HG02759 (cell line): ENCODE measurements around the gene SYS1.

Experiments
- ATAC-seq: cut with Tn5 transposase; IDR thresholded peaks from one replicate; pipeline ENCODE4 v1.9.1; 2021; ENCODE audit warnings: mild to moderate bottlenecking, moderate library complexity; ENCODE audit not compliant: unreplicated experiment

The SYS1 gene

DNA sequence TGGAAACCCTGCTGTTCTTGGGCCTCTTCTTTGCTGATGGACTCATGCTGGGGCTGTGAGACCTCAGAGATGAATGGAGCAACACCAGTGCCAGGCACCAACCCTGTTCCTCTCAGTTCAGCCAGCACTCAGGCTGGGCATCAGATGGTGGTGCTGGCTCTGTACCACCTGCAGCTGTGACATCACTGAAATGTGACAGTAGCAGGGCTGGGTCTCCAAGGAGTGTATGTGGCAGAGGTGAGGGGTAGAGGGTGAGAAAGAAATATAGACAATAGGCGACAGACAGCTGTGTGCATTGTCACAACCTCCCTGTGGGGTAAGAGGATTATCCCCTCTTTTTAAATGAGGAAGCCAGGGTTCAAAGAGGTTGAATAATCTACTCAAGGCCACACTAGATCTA lies 15.2 kb downstream of the SYS1 start, which contains the start of gene TP53TG5:
TSS of gene TP53TG5 (minus strand) at position 135 of the 400 bp plus-strand sequence. CDS start at position 46, 89 bp downstream.
- ATAC-seq = no peak

DNA sequence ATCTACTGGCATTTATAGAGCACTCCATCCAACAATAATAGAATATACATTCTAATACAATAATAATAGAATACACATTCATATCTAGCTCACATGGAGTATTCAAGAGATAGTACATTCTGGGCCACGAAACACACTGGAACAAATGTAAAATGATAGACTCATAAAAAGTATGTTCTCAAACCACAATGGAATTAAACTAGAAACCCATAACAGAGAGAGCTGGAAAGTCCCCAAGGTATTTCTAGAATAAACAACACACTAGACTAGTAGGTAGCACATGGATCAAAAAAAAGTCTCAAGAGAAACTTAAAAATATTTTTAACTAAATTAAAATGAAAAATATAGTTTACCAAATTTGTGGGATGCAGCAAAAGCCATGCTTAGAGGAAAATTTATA lies 24.3 kb downstream of the SYS1 start:
- ATAC-seq = no peak

GRCh38 chr20:45390931-45391330 lies 28.0 kb downstream of the SYS1 start:
- no peak for ATAC-seq

DNA sequence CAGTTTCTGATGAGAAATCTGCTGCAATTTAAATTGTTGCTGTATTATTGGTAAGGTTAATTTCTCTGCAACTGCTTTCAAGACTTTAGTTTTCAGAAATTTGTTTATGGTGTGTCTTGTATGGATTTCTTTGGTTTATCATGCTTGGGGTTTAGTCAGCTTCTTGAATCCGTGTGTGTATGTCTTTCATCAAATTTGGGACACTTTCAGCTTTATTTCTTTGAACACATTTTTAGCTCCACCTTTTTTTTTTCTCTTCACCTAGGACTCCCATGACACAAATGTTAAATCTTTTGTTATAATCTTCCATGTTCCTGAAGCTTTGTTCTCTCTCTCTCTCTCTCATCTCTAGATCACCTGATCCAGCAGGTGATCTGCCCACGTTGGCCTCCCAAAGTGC lies 28.6 kb downstream of the SYS1 start:
- ATAC-seq = no peak

DNA sequence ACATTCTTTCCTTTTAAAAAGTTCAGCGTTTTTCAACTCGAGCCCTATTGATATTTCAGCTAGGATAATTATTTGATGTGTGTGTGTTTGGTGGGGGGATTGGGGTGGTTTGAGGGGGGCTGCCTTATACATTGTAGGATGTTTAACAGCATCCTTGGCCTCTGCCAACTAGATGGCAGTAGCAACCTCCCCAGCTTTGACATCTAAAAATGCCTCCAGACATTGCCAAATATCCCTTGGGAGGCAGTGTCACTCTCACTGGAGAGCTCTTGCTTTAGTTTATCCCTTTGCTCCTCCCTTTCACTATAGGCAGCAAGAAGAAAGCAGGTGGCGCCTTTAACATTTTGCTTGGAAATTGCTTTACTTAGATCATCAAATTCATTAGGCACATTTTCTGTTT lies 29.8 kb downstream of the SYS1 start:
- ATAC-seq = no peak

DNA sequence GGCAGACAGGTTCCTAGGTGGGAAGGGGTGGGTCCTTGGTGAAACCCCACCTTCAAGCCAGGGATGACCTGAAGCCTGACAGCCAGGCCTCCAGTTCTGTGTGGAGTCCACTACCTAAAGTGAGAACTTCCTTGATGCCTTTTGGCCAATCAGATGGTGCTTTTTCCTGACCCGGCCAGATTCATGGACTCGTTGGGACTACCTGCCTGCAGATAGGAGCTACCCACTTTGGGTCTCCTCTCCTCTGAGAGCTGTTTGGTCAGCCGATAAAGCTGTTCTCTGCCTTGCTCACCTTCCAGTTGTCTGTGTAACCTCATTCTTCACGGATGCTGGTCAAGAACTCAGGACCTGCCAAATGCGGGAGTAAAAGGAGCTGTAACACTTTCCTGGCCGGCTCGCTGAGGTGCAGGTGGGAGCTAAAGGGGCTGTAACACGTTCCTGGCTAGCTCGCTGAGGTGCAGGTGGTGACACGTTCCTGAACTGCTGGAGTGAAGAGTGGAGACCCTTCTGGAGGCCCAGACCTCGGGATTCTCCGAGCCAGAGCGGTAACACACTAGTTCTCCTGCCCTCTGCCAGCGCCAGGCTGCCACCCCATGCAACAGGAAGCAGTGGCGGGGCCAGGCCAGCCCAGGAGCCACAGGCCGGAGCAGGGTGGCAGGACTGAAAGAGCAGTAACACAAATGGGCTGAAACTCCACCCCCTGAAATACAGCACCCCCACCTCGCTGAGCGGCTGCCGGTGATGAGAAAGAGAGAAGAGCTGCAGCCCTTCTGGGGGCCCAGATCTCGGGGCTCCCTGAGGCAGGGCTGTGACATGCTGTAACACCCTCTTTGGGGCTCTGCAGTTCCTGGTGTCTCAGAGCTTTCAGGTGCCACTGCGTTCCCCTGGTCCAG lies 31.5 kb downstream of the SYS1 start:
- no peak for ATAC-seq

DNA sequence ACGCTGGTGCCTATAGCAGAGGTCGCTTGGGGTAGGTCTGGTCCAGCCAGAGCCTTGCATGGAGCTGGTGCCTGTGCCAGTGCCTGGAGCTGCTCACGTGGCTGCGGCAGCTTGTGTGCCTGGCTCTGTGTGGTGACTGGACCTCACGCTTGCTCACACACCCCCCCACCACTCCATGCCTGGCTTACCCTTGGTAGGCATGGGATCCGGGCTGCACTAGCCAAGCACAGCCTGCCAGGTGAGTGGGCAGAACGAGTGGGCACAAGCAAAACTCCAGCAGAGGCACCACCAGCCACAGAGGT lies 32.1 kb downstream of the SYS1 start:
- ATAC-seq = no peak

DNA sequence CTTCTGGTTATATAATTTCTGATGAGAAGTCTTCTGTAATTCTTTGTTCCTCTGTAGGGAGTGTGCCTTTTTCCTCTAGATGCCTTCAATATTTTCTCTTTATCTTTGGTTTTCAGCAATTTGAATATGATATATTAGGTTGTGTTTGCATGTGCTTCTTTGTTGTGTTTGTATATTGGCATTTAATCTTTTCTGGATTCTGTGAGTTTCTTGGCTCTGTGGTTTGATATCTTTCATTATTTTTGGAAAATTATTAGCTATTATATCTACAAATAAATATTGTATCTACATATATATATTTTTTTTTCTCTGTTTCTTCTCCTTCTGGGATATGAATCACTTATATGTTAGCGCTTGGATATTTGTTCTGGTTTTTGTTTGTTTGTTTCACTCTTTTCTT lies 36.1 kb downstream of the SYS1 start:
- ATAC-seq = no peak

GRCh38 chr20:45400346-45401031 lies 37.5 kb downstream of the SYS1 start:
- ATAC-seq = no peak

DNA sequence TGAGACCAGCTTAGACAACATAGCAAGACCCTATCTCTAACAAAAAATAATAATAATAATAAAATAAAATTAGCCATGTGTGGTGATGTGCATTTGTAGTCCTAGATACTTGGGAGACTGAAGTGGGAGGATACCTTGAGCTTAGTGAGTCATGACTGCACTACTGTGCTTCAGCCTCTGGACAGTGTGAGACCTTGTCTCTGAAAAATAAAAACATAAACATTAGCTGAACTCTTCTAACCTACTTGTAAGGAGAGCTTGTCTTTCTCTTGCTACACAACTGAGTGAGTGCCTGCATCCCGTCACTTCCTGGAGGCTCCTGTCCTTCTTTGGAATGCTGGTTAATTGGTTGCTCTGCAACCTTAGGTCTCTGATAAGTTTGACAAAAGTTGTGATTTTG lies 40.0 kb downstream of the SYS1 start:
- no peak for ATAC-seq

GRCh38 chr20:45404438-45404837 lies 41.5 kb downstream of the SYS1 start:
- ATAC-seq = no peak

GRCh38 chr20:45405571-45406259 lies 42.8 kb downstream of the SYS1 start:
- ATAC-seq = no peak

DNA sequence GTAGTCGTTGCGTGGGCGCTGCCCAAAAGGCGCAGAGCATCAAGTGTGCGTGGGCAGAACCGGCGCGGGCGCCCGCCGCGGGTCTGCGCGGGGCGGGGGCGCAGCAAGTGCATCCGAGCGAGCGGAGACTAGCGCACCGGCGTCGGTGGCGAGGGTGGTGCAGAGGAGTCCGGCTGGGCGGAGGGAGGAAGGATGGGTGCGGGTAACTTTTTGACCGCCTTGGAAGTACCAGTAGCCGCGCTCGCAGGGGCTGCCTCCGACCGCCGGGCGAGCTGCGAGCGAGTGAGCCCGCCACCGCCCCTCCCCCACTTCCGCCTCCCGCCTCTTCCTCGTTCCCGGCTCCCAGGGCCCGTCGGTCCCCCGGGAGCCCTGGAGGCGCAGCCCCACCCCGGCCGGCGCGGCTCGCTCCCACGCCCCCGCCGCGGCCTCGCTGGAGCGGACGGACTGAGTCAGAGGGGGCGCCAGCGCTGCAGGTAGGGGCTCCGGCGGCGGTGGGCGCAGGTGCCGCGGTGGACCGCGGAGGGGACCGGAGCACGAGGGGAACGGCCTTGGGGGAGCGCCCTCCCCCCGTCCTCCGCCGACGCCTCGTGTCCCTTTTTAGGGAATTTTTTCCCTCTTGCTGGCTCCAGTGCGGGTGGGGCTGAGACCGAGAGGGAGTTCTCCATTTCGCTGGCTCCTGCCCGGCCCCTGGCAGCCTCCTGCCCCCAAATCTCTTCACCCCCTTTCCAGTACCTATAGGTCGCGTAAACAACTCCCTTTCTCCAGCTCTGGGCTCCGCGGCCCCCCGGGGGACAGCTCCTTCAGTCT lies 43.5 kb downstream of the SYS1 start:
- ATAC-seq = no peak

- no peak for ATAC-seq
Measured at GRCh38 chr20:45407067-45407745, 44.2 kb downstream of the SYS1 start.

DNA sequence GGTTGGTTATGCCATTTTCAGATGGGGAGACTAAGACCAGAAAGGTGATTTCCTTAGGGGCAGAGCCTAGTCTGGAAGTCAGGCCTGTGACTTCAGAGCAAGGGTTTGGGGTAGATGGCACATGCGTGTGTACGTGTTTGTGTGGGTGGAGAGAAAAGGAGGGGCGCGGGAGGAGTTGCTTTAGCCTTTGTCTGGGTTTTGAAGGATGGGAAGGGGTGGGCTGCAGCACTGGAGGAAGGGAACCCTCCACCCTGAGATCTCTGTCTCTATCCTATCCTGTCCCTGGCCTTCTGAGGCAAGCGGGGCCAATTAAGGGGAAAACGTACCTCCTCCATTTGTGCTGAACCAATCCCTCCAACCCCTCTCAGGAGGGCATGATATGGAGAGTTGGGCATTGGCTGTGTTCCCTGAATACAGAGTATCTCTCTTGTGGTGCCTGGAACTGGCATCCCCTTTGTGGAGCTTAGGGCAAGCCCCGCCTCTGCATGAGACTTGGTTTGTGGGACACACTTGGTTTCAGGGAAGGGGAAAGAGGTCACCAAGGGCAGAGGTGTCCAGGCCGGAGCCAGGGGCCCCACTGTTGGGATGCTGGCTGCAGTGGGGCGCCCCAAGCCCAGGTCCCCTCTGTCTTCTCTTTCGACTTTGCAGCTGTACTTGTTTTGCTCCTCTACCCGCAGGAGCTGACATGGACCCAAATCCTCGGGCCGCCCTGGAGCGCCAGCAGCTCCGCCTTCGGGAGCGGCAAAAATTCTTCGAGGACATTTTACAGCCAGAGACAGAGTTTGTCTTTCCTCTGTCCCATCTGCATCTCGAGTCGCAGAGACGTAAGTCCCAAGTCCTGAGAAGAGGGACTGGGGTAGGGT lies 45.1 kb downstream of the SYS1 start, which contains the start of gene DBNDD2:
TSS of gene DBNDD2 (plus strand) at position 507 of the 863 bp plus-strand sequence. CDS start at position 686, 179 bp downstream.
- no peak for ATAC-seq

GRCh38 chr20:45408646-45409213 lies 45.8 kb downstream of the SYS1 start:
- ATAC-seq = no peak

GRCh38 chr20:45409521-45410272 lies 46.7 kb downstream of the SYS1 start:
- no peak for ATAC-seq

- ATAC-seq = no peak
Measured at GRCh38 chr20:45410887-45411286, 47.9 kb downstream of the SYS1 start.
